GM18520 (cell line): Measurements from ENCODE around the gene C9orf72.

Experiments
- ATAC-seq: cut with Tn5 transposase; IDR thresholded peaks from one replicate; pipeline ENCODE4 v1.9.1; 2021; ENCODE audit not compliant: unreplicated experiment

C9orf72 gene

DNA sequence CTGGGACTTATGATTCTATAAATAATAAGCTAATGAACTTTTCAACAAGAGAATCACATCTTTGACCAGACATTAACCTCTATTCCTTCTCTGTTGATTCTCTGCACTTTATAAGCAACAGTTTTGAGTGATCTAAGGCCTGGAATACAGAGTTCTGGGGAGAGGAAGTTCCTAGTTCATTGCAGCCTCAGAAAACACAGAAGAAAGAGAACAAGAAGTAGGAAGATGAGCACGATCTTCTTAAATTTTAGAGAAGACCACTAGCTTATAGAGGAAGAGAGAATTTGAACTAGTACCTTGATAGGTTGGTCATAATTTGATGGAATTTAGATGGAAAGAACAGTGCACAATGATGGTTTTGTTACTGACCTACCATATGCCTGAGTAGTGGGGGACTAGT, 8.5 kb upstream of the C9orf72 start:
- no peak for ATAC-seq

DNA sequence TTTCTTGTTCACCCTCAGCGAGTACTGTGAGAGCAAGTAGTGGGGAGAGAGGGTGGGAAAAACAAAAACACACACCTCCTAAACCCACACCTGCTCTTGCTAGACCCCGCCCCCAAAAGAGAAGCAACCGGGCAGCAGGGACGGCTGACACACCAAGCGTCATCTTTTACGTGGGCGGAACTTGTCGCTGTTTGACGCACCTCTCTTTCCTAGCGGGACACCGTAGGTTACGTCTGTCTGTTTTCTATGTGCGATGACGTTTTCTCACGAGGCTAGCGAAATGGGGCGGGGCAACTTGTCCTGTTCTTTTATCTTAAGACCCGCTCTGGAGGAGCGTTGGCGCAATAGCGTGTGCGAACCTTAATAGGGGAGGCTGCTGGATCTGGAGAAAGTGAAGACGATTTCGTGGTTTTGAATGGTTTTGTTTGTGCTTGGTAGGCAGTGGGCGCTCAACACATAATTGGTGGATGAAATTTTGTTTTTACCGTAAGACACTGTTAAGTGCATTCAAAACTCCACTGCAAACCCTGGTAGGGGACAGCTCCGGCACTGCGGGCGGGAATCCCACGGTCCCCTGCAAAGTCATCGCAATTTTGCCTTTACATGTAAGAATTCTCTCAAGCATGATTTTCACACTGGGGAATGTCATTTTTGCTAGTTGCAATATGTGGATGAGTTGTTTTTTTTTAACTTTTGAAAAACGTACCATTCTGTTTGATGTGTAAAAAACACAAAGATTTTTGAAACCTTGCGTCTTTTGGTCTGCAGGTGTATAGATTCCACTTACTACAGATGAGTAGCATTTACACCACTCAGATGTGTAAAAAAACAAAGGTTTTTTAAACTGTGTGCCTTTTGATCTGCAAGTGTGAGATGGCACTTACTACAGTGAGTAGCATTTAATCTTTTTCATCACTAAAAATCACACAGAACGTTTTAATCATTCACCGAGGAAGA, 631 bp upstream of the C9orf72 start:
- peak; percentile 75 for ATAC-seq

GRCh38 chr9:27572566-27572917, 739 bp downstream of the C9orf72 start:
- ATAC-seq: peak; percentile 30

GRCh38 chr9:27572061-27572460, 1.2 kb downstream of the C9orf72 start:
- no peak for ATAC-seq

DNA sequence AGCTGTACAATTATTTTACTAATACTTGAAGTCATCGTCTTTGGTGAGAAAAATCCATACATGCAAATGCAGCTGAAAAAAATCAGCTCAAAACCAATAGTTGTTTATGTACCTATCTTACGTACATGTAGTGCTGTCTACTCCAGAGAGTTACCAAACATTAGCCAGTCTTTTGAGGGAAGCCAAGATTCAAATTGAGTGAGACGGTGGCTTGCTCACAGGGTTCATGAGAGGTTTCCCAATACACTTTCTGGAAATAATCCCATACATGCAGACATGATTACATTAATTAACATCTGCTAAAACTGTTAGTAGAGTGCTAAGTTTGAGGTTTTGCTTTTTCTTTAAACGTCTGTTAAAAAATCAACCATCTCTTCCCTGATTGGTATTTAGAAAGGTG, 2.3 kb downstream of the C9orf72 start:
- ATAC-seq: no peak

DNA sequence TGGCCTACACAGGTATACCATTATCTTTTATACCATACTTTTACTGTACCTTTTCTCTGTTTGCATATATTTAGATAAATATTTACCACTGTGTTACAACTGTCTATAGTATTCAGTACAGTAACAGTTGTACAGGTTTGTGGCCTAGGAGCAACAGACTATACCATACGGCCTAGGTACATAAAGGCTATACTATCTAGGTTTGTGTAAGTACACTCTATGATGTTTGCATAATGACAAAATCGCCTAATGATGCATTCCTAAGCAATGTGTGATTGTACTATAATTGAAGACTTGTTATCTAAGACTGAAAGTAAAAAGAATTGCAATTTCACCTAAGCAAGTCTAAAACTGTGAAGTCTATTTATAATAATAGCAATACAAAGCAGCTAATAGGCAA, 3.9 kb downstream of the C9orf72 start:
- ATAC-seq: no peak

DNA sequence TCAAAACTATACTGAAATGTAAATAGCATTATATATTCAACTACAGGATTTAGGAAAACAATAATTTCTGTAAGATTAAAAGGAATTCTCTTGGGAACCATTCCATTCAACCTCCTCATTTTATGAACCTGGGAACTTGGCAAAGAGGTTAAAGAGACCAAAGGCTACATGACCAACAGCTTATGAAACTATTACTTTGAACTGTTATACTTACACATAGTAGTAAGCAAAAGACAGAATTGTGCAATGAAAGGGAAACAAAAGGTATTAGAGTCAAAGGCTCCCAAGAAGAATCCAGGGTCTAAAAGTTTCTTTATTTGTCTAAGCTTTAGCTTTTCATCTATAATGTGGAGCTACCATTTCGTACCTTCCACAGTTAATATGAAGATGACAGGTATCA, 7.2 kb downstream of the C9orf72 start:
- no peak for ATAC-seq

GRCh38 chr9:27565696-27566095, 7.6 kb downstream of the C9orf72 start:
- no peak for ATAC-seq

- ATAC-seq: no peak
Observed at GRCh38 chr9:27564670-27565069, 8.6 kb downstream of the C9orf72 start.

DNA sequence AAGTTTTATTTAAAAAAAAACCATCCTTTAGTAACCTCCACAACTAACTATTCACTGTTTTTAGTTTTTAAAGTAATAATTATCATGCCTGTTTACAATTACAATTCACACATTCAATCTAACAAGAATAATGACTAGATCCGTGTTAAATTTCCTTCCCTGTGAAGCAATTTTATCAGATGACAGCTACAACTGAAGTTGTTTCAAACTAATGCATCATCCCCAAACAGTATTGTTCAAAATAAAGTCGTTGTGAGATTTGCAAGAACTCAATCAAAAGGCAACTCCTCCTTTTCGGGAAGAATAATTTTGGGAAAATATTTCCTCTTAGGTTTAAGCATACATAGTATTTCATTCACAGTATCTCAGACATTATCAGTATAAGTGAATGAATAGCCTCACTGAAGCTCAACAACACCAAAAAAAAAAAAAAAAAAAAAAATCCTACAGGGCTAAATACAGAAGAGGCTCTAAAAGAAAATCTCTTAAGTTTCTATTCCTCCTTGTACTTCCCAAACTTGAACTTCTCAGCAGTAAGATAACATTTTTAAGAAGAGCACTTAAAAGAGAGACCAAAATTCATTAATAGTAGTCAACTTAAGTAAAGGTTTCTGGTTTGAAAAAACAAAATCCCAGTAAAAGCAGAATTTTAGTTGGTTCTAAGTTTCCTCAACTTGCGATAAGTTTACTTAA, 9.4 kb downstream of the C9orf72 start:
- no peak for ATAC-seq

DNA sequence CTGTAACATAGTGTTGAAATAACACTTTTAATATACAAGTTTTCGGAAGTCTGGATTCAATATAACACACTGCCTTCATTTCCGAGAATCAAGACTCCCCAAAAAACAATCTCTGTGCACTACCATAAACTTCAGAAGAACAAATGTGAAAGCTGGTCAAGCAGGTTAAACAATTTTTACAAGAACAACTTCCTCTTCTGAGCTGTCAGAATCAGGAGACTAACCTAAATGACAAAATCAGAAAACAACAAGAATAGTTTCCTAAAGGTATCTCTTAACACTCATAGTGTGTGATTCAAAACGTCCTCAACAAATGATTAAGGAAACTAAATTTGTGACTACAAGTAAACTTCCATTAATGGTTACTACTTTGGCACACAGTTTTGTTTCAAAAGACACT, 11.6 kb downstream of the C9orf72 start:
- ATAC-seq: peak; percentile 57

- ATAC-seq: no peak
Observed at GRCh38 chr9:27560457-27560856, 12.8 kb downstream of the C9orf72 start.

DNA sequence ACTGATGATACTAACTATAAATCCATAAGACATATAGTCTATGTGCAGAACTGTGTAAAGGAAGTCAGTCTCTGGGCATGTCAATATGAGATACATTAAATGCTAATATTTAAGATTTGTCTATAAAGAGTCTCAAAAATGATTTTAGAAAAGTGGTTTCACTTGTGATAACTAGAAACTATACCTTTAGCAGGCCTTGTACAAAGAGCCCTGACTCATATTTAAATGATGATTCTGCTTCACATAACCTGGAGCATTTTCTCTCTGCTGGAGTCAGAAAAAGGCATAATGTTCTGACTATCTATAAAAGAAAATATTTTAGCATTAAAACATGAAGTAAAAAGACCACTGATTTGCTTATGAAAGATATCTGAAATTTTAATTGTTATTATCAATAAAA, 15.0 kb downstream of the C9orf72 start:
- ATAC-seq: no peak

DNA sequence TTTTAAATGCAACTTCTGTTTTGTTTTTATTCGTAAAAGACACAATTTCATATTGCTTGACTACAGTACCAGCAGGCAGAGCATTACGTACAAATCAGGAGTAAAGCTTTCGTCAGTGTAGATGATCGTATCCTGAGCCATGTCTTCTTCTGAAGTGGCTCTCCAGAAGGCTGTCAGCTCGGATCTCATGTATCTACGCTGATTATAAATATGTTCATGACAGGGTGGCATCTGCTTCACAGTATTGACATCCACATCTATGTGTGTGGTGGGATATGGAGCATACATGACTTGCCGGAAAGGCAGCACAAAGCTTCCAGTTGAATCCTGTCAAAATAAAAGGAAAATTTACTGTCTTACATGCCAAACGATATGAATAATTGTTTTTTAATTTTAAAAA, 16.8 kb downstream of the C9orf72 start:
- ATAC-seq: no peak

- no peak for ATAC-seq
Observed at GRCh38 chr9:27554712-27555111, 18.6 kb downstream of the C9orf72 start.

- no peak for ATAC-seq
Observed at GRCh38 chr9:27549196-27549755, 24.0 kb downstream of the C9orf72 start.

DNA sequence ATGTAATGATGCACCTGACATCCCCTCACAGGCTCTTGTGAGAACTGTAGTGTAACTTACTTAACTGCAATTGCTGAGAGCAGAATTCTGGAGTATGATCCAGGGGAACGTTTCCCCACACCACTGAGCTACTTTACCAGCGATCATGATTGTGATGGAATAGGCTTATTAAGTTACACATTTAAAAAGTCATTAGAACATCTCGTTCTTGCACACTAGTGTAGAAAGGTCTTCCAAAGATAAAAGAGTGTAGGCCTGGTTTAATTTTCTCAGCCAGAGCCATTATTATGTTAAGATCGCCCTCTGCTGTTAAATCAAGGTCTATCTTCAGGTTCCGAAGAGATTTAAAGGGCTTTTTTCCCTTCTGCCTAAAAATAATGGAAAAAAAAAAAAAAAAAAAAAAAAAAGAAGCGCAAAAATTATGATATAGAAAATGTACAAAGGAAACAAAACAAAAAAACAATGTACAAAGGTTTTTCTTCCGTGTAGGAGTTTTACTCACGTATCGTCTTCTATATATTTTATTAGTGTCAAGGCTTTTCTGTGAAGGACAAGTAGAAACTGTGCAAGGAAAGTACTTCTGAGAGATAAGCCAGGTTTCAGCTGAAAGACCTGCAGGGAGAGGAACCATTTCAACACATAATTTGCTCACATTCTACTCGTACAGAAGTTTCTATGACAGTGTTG, 25.1 kb downstream of the C9orf72 start:
- no peak for ATAC-seq

- ATAC-seq: no peak
Observed at GRCh38 chr9:27545471-27545870, 27.8 kb downstream of the C9orf72 start.

DNA sequence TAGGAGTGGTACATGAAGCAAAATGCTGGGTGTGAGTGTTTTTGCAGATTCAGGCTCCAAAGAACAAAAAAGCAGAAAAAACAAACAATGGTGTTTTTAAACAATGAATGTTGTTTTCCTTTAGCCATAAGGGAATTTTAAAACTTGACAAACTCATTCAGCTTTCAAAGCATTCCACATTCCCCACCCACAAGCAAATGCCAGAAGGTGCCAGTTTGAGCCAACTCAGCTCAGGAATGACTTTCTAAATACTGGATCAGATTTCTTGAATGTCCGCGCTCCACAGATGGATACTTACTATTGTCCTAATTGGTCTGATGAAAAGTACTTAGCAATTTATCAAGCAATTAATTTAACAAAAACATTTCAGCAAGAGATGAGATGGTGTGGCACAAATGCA, 30.8 kb downstream of the C9orf72 start:
- ATAC-seq: no peak

- ATAC-seq: no peak
Observed at GRCh38 chr9:27541740-27542139, 31.5 kb downstream of the C9orf72 start.

DNA sequence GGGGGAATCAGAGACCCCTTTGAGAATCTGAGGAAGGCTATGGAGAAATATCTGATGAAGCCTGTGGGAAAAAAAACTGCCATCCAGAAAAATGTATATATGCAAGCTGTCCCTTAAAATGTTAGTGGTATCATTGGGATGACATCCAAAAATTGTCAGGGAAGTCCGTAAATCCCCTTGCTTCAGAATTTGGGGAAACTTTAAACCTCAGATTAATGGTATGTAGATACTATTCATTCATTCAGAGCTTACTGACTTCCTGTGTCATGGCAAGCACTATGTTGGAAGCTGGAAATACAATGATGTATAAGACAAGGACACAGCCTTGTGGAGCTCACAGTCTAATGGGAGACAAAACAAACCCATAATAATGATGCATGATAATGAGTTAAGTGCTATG, 32.8 kb downstream of the C9orf72 start:
- ATAC-seq: no peak
